BE2C (cell line): Measurements from ENCODE around the gene GPHA2.

Experiments
- DNase-seq: peaks from one replicate; pipeline ENCODE4 v3.0.0-alpha.2; 2020
- H3K27me3 ChIP-seq: fragments of 250-450 bp; sonication (Bioruptor Pico); 2 replicates; pipeline ENCODE4 v1.5.1; 2020; ENCODE audit warnings: mild to moderate bottlenecking
- H3K36me3 ChIP-seq: fragments of 250-450 bp; sonication (Bioruptor Pico); 2 replicates; pipeline ENCODE4 v1.5.1; 2020; ENCODE audit warnings: mild to moderate bottlenecking
- H3K4me1 ChIP-seq: fragments of 250-450 bp; sonication (Bioruptor Pico); 2 replicates; pipeline ENCODE4 v1.5.1; 2020
- H3K4me3 ChIP-seq: 2 replicates; pipeline ENCODE4 v1.5.1; 2011; ENCODE audit warnings: low read depth, low read length
- H3K9me3 ChIP-seq: fragments of 250-450 bp; sonication (Bioruptor Pico); 2 replicates; pipeline ENCODE4 v1.5.1; 2020
- TF ChIP-seq, protein P1 (sequence below): IDR thresholded peaks from 2 replicates; pipeline ENCODE4 v1.5.1; 2012; ENCODE audit warnings: mild to moderate bottlenecking, low read depth, low read length

Gene GPHA2

DNA sequence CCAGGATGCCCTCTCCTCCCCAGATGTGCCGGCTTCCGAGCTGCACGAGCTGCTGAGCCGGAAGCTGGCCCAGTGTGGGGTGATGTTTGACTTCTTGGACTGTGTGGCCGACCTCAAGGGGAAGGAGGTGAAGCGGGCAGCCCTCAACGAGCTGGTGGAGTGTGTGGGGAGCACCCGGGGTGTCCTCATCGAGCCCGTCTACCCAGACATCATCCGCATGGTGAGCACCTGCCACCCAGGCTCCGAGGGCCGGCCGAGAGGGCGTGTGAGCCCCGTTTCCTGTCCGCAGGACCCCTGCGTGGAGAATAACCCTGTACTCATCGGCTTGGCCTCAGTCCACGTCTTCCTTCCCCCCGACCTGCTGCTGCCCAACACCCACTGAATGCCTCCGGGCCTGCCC lies 9.0 kb downstream of the GPHA2 start:
- H3K9me3 ChIP-seq: no peaks in the 10 kb centered on the region
- no peak for DNase-seq
- no peaks in the 10 kb centered on the region for H3K27me3 ChIP-seq
- TF ChIP-seq, protein P1, sequence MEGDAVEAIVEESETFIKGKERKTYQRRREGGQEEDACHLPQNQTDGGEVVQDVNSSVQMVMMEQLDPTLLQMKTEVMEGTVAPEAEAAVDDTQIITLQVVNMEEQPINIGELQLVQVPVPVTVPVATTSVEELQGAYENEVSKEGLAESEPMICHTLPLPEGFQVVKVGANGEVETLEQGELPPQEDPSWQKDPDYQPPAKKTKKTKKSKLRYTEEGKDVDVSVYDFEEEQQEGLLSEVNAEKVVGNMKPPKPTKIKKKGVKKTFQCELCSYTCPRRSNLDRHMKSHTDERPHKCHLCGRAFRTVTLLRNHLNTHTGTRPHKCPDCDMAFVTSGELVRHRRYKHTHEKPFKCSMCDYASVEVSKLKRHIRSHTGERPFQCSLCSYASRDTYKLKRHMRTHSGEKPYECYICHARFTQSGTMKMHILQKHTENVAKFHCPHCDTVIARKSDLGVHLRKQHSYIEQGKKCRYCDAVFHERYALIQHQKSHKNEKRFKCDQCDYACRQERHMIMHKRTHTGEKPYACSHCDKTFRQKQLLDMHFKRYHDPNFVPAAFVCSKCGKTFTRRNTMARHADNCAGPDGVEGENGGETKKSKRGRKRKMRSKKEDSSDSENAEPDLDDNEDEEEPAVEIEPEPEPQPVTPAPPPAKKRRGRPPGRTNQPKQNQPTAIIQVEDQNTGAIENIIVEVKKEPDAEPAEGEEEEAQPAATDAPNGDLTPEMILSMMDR: no peak
- H3K4me1 ChIP-seq: no peaks in the 10 kb centered on the region
- no peak overlapping the region for H3K4me3 ChIP-seq
- H3K36me3 ChIP-seq: no peaks in the 10 kb centered on the region

DNA sequence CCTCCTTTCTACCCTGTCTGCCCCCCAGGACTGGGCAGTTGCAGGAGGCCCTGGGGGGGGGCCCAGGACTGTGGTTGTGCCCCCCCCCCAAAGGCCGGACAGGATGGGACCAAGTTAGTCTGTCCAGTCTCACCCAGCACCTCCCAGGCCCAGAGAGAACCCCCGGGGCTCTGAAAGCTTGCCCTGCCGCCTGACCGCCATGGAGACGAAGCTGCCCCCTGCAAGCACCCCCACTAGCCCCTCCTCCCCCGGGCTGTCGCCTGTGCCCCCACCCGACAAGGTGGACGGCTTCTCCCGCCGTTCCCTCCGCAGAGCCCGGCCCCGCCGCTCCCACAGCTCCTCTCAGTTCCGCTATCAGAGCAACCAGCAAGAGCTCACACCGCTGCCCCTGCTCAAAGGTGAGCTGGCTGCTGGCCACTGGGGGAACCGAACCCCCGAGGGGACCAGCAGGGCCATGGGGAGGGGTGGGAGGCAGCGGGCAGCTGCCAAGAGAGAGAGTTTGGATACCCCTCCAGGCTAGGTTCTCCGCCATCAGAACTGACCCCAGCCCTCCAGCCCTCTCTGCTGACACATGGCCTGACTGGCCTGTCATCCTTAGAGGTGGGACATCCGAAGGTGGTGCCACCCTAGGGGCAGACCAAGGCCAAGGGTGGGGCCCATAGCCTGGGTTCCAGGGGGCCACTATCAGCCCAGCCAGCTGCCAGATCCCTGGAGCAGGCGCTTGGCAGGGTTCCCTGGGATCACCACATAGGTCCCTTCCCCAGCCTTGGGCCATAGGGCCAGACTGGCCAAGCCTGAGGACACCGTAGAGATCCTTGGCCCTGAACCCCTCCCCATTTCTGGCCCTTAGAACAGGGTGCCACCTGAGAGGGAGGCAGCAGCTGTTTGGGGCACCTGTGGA lies 9.9 kb downstream of the GPHA2 start:
- H3K36me3 ChIP-seq: no peaks in the 10 kb centered on the region
- H3K4me3 ChIP-seq: no peak overlapping the region
- TF ChIP-seq, protein P1: no peak
- no peaks in the 10 kb centered on the region for H3K27me3 ChIP-seq
- no peaks in the 10 kb centered on the region for H3K9me3 ChIP-seq
- DNase-seq: no peak
- no peaks in the 10 kb centered on the region for H3K4me1 ChIP-seq

DNA sequence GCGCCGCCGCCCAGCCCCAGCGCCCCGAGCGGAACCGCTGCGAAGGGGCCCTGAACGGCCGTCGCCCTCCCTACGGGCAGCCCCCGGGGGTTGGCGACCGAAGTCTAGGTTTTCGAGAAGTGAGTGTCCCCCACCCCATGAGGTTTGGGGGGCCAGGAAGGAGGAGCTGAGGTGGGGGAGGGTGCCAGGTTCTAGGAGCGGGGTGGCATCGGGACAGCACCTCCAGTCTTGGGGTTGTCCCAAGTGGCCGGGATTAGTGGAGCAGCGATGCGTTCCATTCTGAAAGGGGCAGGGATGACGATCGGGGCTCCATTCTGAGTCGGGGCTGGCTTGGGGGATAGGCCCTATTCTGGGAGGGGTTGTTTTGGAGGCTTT lies 10.8 kb downstream of the GPHA2 start:
- TF ChIP-seq, protein P1: no peak
- no peaks in the 10 kb centered on the region for H3K9me3 ChIP-seq
- H3K4me3 ChIP-seq: peak overlapping the region; percentile 63
- no peaks in the 10 kb centered on the region for H3K36me3 ChIP-seq
- H3K4me1 ChIP-seq: no peaks in the 10 kb centered on the region
- H3K27me3 ChIP-seq: no peaks in the 10 kb centered on the region
- no peak for DNase-seq

DNA sequence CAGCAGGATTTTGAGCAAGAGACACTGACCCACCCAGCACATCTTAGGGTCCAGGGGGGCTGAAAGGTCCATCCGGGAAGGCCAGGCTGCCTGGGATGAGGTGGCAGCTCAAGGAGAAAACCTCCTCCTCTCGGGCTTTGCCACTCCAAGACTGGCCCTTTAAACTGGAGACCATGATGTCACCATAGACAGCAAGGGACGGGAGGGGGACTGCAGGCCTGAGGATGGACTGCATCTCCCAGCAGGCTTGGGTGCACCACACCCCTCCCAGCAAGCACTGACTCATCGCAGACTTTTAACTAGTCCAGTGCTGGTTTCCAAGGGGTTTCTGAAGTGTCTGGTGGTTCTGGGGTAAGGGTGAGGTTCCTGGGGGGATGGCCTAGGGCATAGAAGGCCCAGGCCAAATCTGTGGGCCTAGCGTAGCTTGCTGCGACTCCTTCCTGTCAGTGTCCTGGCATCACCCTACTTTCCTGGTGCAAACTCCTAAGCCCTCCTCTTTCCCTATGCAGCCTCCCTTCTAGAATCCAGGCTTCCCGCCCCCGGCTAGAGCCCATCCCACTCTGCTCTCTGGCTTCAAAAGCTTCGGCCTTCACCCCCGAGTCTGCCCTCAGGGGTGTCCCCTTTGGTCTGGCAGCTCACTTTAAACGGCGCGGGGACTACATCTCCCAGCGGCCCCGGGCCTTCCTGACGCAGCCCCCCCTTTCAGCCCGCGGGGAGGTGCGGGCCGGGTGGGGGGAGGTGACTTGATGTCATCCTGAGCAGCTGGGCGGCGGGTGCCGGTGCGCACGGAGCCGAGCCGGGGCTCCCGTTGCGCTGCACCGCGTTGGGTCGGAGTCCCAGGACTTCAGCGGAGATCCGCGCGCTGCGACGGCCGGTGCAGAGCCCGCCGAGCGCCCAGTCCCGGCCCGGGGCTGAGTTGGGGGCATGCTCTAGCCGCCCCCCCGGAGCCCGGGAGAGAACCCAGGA lies 11.5 kb downstream of the GPHA2 start, which contains the start of gene PPP2R5B:
TSS of gene PPP2R5B (plus strand) at position 746 of the 966 bp plus-strand sequence. CDS start 1,046 bp downstream, outside the sequence.
- TF ChIP-seq, protein P1: no peak
- H3K4me1 ChIP-seq: no peaks in the 10 kb centered on the region
- peak; percentile 85 for DNase-seq
- no peaks in the 10 kb centered on the region for H3K27me3 ChIP-seq
- no peaks in the 10 kb centered on the region for H3K36me3 ChIP-seq
- H3K4me3 ChIP-seq: peak within 1 kb of the TSS; percentile 63
- H3K9me3 ChIP-seq: no peaks in the 10 kb centered on the region

DNA sequence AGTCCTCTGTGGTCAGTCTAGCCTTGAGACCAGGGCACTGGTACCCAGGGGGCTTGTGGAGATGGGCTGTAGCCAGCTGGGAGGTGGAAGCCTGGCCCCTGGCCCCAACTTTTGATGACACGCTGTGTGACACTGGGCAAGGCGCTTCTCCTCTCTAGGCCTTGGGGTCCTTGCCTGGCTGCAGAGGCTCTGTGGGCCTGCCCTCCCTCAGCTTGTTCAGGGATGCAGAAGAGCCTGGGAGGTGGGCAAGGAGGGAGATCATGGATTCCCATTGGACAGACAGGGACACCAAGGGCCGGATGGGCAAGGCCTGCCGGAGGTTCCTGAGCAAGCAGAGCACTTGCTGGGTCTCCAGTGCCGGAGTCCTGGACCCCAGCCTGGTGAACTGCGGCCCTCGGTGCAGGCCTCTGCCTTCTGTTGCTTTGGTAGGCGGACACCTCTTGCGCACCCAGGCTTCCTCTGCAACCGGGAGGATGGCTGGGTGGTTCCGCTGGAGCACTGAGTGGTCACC lies 12.5 kb downstream of the GPHA2 start:
- no peaks in the 10 kb centered on the region for H3K36me3 ChIP-seq
- no peaks in the 10 kb centered on the region for H3K4me1 ChIP-seq
- TF ChIP-seq, protein P1: no peak
- DNase-seq: no peak
- H3K9me3 ChIP-seq: no peaks in the 10 kb centered on the region
- H3K27me3 ChIP-seq: no peaks in the 10 kb centered on the region
- H3K4me3 ChIP-seq: no peak overlapping the region
